ENCODE measurements around the gene CIDEC. TPM values are rescaled to one million over a fixed set of nuclear protein-coding genes. Genes with fewer than 3 reads are reported as not detected.
"Not testable (repeated sequence)": the region's sequence is repeated elsewhere in the genome, so short reads cannot be mapped to it uniquely, and the experiment has no call there.

Gene CIDEC
- total RNA-seq, 1 experiment from 2014 or later = 0.37 TPM

GRCh38 chr3:9875448-9875847 is 4.6 kb downstream of the CIDEC start:
- Histone ChIP-seq H3K36me3 (ENCODE audit: low read depth) (no peaks in the 10 kb centered on the region), H3F3A (ENCODE audit: insufficient read depth, low read depth) (peaks cover 16% of the 10 kb centered on the region), H3K9me2 (ENCODE audit: insufficient read depth) (no peaks in the 10 kb centered on the region), H4K20me1 (ENCODE audit: insufficient read depth) (no peaks in the 10 kb centered on the region), H3K9me3 (ENCODE audit: insufficient read depth, low read depth) (no peaks in the 10 kb centered on the region), H2AFZ (no peak overlapping the region), H3K4me3 (no peak overlapping the region), H3K4me1 (replicated peaks; ENCODE audit: insufficient read depth) (peaks cover 51% of the 10 kb centered on the region), H3K27me3 (ENCODE audit: insufficient read depth, low read depth) (no peaks in the 10 kb centered on the region), H3K27ac (peak overlapping the region; percentile 1; the same call in 1 of the 2 replicates), H3K79me2 (ENCODE audit: low read depth) (no peaks in the 10 kb centered on the region), H3K4me2 (no peak overlapping the region)
- intact Hi-C loops (cut with micrococcal nuclease; ENCODE audit: unreplicated experiment) = no loop called here
- ChIA-PET POLR2A (ENCODE audit: unreplicated experiment) (no interaction called here), CTCF (interaction anchor here (0.6 kb wide), 1 partner anchor 376 kb away, joined by 3 read pairs; no protein-coding TSS in a partner anchor)
- no peak for DNase-seq
- TF ChIP-seq CTCF (conservative IDR thresholded peaks at IDR 0.05) (no peak), EZH2 (IDR thresholded peaks at IDR 0.05; ENCODE audit: low read depth) (no peak)
- no TSS peak for BruUV-seq (replicated peaks)

GRCh38 chr3:9872067-9872466 is 8.0 kb downstream of the CIDEC start:
- H3K79me2 ChIP-seq (ENCODE audit: low read depth); H3K9me3 ChIP-seq (ENCODE audit: insufficient read depth, low read depth); POLR2A ChIA-PET (ENCODE audit: unreplicated experiment); H3K27me3 ChIP-seq (ENCODE audit: insufficient read depth, low read depth); BruUV-seq (replicated peaks); H3K27ac ChIP-seq; H3K4me2 ChIP-seq; H3K9me2 ChIP-seq (ENCODE audit: insufficient read depth); H4K20me1 ChIP-seq (ENCODE audit: insufficient read depth); intact Hi-C loops (cut with micrococcal nuclease; ENCODE audit: unreplicated experiment); H3K36me3 ChIP-seq (ENCODE audit: low read depth); H3K4me3 ChIP-seq; DNase-seq; H2AFZ ChIP-seq: not testable (repeated sequence)
- CTCF ChIA-PET = interaction anchor here (1.1 kb wide), 1 partner anchor 45 kb away, joined by 3 read pairs; the partner anchor contains the start of gene IL17RC
- Histone ChIP-seq H3K4me1 (replicated peaks; ENCODE audit: insufficient read depth) (peaks cover 31% of the 10 kb centered on the region), H3F3A (ENCODE audit: insufficient read depth, low read depth) (peaks cover 18% of the 10 kb centered on the region)

GRCh38 chr3:9870978-9871377 is 9.1 kb downstream of the CIDEC start:
- H4K20me1 ChIP-seq (ENCODE audit: insufficient read depth) = no peaks in the 10 kb centered on the region
- H2AFZ ChIP-seq = no peak overlapping the region
- H3K27me3 ChIP-seq (ENCODE audit: insufficient read depth, low read depth) = no peaks in the 10 kb centered on the region
- TF ChIP-seq EZH2 (IDR thresholded peaks at IDR 0.05; ENCODE audit: low read depth) (no peak), CTCF (conservative IDR thresholded peaks at IDR 0.05) (no peak)
- BruUV-seq (replicated peaks) = no TSS peak
- peak overlapping the region; percentile 3 for H3K4me2 ChIP-seq
- intact Hi-C loops (cut with micrococcal nuclease; ENCODE audit: unreplicated experiment) = no loop called here
- ChIA-PET CTCF (interaction anchor here (0.6 to 1.1 kb wide), 3 partner anchors 46 to 1191 kb away, joined by 3 to 14 read pairs (median 4); partner anchors contain the start of gene IL17RC), POLR2A (ENCODE audit: unreplicated experiment) (interaction anchor here (0.5 to 0.7 kb wide), 5 partner anchors 27 to 1370 kb away, joined by 3 to 18 read pairs (median 10); partner anchors contain the start of genes LMCD1 and RPUSD3)
- no peaks in the 10 kb centered on the region for H3K36me3 ChIP-seq (ENCODE audit: low read depth)
- H3K9me3 ChIP-seq (ENCODE audit: insufficient read depth, low read depth) = no peaks in the 10 kb centered on the region
- DNase-seq = peak; percentile 22 to 67
- H3K4me3 ChIP-seq = no peak overlapping the region
- peaks cover 31% of the 10 kb centered on the region for H3K4me1 ChIP-seq (replicated peaks; ENCODE audit: insufficient read depth)
- peaks cover 18% of the 10 kb centered on the region for H3F3A ChIP-seq (ENCODE audit: insufficient read depth, low read depth)
- no peaks in the 10 kb centered on the region for H3K79me2 ChIP-seq (ENCODE audit: low read depth)
- H3K9me2 ChIP-seq (ENCODE audit: insufficient read depth) = no peaks in the 10 kb centered on the region
- H3K27ac ChIP-seq = peak overlapping the region; percentile 69

- H3K9me2 ChIP-seq (ENCODE audit: insufficient read depth) = no peaks in the 10 kb centered on the region
- H3K36me3 ChIP-seq (ENCODE audit: low read depth) = no peaks in the 10 kb centered on the region
- no peaks in the 10 kb centered on the region for H3K79me2 ChIP-seq (ENCODE audit: low read depth)
- no peaks in the 10 kb centered on the region for H3K9me3 ChIP-seq (ENCODE audit: insufficient read depth, low read depth)
- BruUV-seq (replicated peaks) = no TSS peak
- H3K4me1 ChIP-seq (replicated peaks; ENCODE audit: insufficient read depth) = peaks cover 32% of the 10 kb centered on the region
- ChIA-PET CTCF (no interaction called here), POLR2A (ENCODE audit: unreplicated experiment) (no interaction called here)
- H3K27ac ChIP-seq = peak overlapping the region; percentile 69; the same call in 1 of the 2 replicates
- DNase-seq = no peak
- intact Hi-C loops (cut with micrococcal nuclease; ENCODE audit: unreplicated experiment) = no loop called here
- peaks cover 11% of the 10 kb centered on the region for H3F3A ChIP-seq (ENCODE audit: insufficient read depth, low read depth)
- no peaks in the 10 kb centered on the region for H3K27me3 ChIP-seq (ENCODE audit: insufficient read depth, low read depth)
- no peak overlapping the region for H3K4me2 ChIP-seq
- H2AFZ ChIP-seq = no peak overlapping the region
- H4K20me1 ChIP-seq (ENCODE audit: insufficient read depth) = no peaks in the 10 kb centered on the region
- TF ChIP-seq CTCF (conservative IDR thresholded peaks at IDR 0.05) (no peak), EZH2 (IDR thresholded peaks at IDR 0.05; ENCODE audit: low read depth) (no peak)
- no peak overlapping the region for H3K4me3 ChIP-seq
Measured at GRCh38 chr3:9869955-9870354, 10.1 kb downstream of the CIDEC start.

Measured in PC-9 (cell line).